ENCODE results near the gene STK31. TPM values are rescaled to one million over a fixed set of nuclear protein-coding genes. Genes with fewer than 3 reads are reported as not detected.
"Not testable (repeated sequence)": the region's sequence is repeated elsewhere in the genome, so short reads cannot be mapped to it uniquely, and the experiment has no call there.

The STK31 gene
- polyA plus RNA-seq, 3 donors from 2014 or later = not detected

GRCh38 chr7:23873306-23873705 is 163.3 kb downstream of the STK31 start:
- H3K4me3 Mint-ChIP-seq = no peak overlapping the region
- peaks cover 3 to 17% (median 10%) of the 10 kb centered on the region in 3 donors for H3K27me3 Mint-ChIP-seq (ENCODE audit: low read depth in 3 of 3)
- no peaks in the 10 kb centered on the region for H3K4me1 Mint-ChIP-seq
- no peak for DNase-seq
- H3K36me3 Mint-ChIP-seq = peaks cover 0 to 5% (median 0%) of the 10 kb centered on the region in 3 donors
- H3K9me3 Mint-ChIP-seq = peaks cover 0 to 5% (median under 1%) of the 10 kb centered on the region in 6 donors
- no peak overlapping the region for H3K27ac Mint-ChIP-seq

DNA sequence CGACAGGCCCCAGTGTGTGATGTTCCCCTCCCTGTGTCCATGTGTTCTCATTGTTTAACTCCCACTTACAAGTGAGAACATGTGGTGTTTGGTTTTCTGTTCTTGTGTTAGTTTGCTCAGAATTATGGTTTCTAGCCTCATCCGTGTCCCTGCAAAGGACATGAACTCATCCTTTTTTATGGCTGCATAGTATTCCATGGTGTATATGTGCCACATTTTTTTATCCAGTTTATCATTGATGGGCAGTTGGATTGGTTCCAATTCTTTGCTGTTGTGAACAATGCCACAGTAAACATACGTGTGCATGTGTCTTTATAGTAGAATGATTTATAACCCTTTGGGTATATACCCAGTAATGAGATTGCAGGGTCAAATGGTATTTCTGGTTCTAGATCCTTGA is 166.5 kb downstream of the STK31 start:
- not testable (repeated sequence) for H3K27me3 Mint-ChIP-seq (ENCODE audit: low read depth in 3 of 3); H3K4me1 Mint-ChIP-seq; H3K4me3 Mint-ChIP-seq; H3K9me3 Mint-ChIP-seq; H3K36me3 Mint-ChIP-seq; H3K27ac Mint-ChIP-seq; DNase-seq

Other genes with a start within 250 kb of the STK31 start
- under 1 TPM in 1 of 3 donors, not detected in 2; 0.76 TPM for gene IGF2BP3, start 239.7 kb upstream of the STK31 start, polyA plus RNA-seq
- gene TRA2A, start 178.2 kb upstream of the STK31 start, polyA plus RNA-seq = 10 to 100 TPM; 34.8 to 44.0 (median 40.6) TPM
- 10 to 100 TPM; 13.8 to 23.7 (median 14.9) TPM for gene CCDC126, start 112.8 kb upstream of the STK31 start, polyA plus RNA-seq
- 1 to 10 TPM; 1.8 to 5.8 (median 2.8) TPM for gene FAM221A, start 30.0 kb upstream of the STK31 start, polyA plus RNA-seq